Right lobe of liver (tissue), 6 donors: Measurements from ENCODE around the gene RIPK1. TPM values are rescaled to one million over a fixed set of nuclear protein-coding genes. Genes with fewer than 3 reads are reported as not detected.
A peak's percentile ranks its signal among the peaks of the same experiment; 100 is the strongest.

Source experiments
- ATAC-seq, 4 donors: fragments of 200-7000 bp; cut with Tn5 transposase; one replicate each; pipeline ENCODE4 v1.9.1; 2020; ENCODE audit warnings: mild to moderate bottlenecking in 4 of 4, moderate library complexity in 4 of 4
- DNase-seq, 3 donors: peaks; one replicate each; pipeline ENCODE4 v3.0.0-alpha.2; 2020
- H3K27ac ChIP-seq, 3 donors: fragments of 200-600 bp; one replicate each; pipeline ENCODE4 v1.8.0; 2022
- H3K27me3 ChIP-seq, 2 donors: fragments of 200-600 bp; one replicate each; pipeline ENCODE4 v1.8.0; 2022
- H3K36me3 ChIP-seq, 4 donors: fragments of 200-600 bp; sonication (generic) in 1 of 4; one replicate each; pipeline versions ENCODE4 v1.5.1 to v1.8.0; 2017 to 2022; ENCODE audit warnings: control low read depth in 1 of 4
- H3K4me1 ChIP-seq, 4 donors: fragments of 200-600 bp; sonication (generic) in 1 of 4; one replicate each; pipeline versions ENCODE4 v1.5.1 to v1.8.0; 2017 to 2022; ENCODE audit warnings: control low read depth in 1 of 4
- H3K4me3 ChIP-seq, 3 donors: fragments of 200-600 bp; one replicate each; pipeline ENCODE4 v1.8.0; 2022
- H3K9me3 ChIP-seq, 4 donors: fragments of 200-600 bp; sonication (generic) in 1 of 4; one replicate each; pipeline versions ENCODE4 v1.5.1 to v1.8.0; 2017 to 2022; ENCODE audit warnings: control low read depth in 1 of 4
- POLR2A ChIP-seq: fragments of 450-650 bp; IDR thresholded peaks from one replicate; pipeline ENCODE4 v1.6.1; 2017; ENCODE audit warnings: antibody characterized with exemption, mild to moderate bottlenecking
- WGBS: methylation state at CpG from one replicate; pipeline ENCODE4 v1.1.6; 2018; ENCODE audit warnings: low coverage, low lambda C conversion rate; ENCODE audit not compliant: insufficient coverage; ENCODE audit errors: missing lambda C conversion rate; 5-methylcytosine and 5-hydroxymethylcytosine counted together
- intact Hi-C, 2 donors: fragments of 100-400 bp; cut with DNase I; formaldehyde crosslinking; loops; one replicate each; pipeline versions ENCODE4 v1.11.2 to v1.14.1; 2022
- total RNA-seq, 6 experiments: library from RNA; depleted of rRNA in 2 of 6; stranded (reverse); fragments of >200 nt in 2 of 6; fragmentation: NEBNext Ultra II Directional in 3 of 6; extraction: Animal tissue kit (Norgen Biotek cat#: 25700) in 3 of 6; gene quantifications; one replicate each; pipeline versions ENCODE4 v1.1.0 to v1.2.4, GENCODE V29; 2016 to 2023
- TF ChIP-seq, protein P1 (sequence below), 4 donors: fragments of 200-600 bp in 3 of 4; fragments of 450-650 bp in 1 of 4; IDR thresholded peaks; one replicate each; pipeline versions ENCODE4 v1.5.1 to v1.8.0; 2016 to 2022; ENCODE audit warnings: antibody characterized with exemption in 4 of 4, mild to moderate bottlenecking in 2 of 4
- donor health status: DM: no; HTN: yes; CAD: no.
- donor health status: DM: no; HTN: no; CAD: no.
- donor health status: DM: no; HTN: no; CAD: no.
- donor health status: DM: no; HTN: yes; CAD: no.
- donor health status: DM: no; HTN: yes; CAD: no.

RIPK1 gene
- total RNA-seq, 6 experiments from 2014 or later, result 13.9 to 17.6 (median 16.6) TPM

DNA sequence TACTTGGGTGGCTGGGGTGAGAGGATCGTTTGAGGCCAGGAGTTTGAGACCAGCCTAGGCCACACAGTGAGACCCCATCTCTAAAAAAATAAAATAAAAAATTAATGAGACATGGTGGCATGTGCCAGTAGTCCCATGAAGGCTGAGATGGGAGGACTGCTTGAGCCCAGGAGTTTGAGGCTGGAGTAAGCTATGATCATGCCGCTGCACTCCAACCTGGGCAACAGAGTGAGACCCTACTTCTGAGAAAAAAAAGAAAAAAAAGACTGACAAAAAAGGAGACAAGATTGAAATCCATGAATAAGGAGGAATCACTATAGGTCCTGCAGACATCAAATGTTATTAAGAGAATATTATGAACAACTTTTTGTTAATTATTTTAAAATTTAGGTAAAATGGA is 26.5 kb downstream of the RIPK1 start:
- no peaks in the 10 kb centered on the region for H3K4me1 ChIP-seq
- no peak overlapping the region for H3K27ac ChIP-seq
- H3K27me3 ChIP-seq, result no peaks in the 10 kb centered on the region
- ATAC-seq (no peak), DNase-seq (no peak)
- no peak for TF ChIP-seq POLR2A
- TF ChIP-seq, protein P1, sequence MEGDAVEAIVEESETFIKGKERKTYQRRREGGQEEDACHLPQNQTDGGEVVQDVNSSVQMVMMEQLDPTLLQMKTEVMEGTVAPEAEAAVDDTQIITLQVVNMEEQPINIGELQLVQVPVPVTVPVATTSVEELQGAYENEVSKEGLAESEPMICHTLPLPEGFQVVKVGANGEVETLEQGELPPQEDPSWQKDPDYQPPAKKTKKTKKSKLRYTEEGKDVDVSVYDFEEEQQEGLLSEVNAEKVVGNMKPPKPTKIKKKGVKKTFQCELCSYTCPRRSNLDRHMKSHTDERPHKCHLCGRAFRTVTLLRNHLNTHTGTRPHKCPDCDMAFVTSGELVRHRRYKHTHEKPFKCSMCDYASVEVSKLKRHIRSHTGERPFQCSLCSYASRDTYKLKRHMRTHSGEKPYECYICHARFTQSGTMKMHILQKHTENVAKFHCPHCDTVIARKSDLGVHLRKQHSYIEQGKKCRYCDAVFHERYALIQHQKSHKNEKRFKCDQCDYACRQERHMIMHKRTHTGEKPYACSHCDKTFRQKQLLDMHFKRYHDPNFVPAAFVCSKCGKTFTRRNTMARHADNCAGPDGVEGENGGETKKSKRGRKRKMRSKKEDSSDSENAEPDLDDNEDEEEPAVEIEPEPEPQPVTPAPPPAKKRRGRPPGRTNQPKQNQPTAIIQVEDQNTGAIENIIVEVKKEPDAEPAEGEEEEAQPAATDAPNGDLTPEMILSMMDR (IDR thresholded peaks at IDR 0.05), result no peak
- H3K36me3 ChIP-seq, result peaks cover 0 to 50% (median 5%) of the 10 kb centered on the region in 4 donors
- 95% methylated on average over 2 of the region's 2 CpGs for WGBS
- intact Hi-C loops, result no loop called here
- no peak overlapping the region for H3K4me3 ChIP-seq
- H3K9me3 ChIP-seq, result no peaks in the 10 kb centered on the region

- Histone ChIP-seq H3K27me3 (no peaks in the 10 kb centered on the region), H3K4me3 (no peak overlapping the region), H3K4me1 (no peaks in the 10 kb centered on the region), H3K27ac (no peak overlapping the region), H3K9me3 (no peaks in the 10 kb centered on the region), H3K36me3 (peaks cover 8 to 88% (median 26%) of the 10 kb centered on the region in 4 donors)
- intact Hi-C loops, result no loop called here
- no peak for ATAC-seq
- 88% methylated on average over 3 of the region's 3 CpGs for WGBS
- DNase-seq, result no peak
- TF ChIP-seq, protein P1 (IDR thresholded peaks at IDR 0.05), result no peak
- TF ChIP-seq POLR2A, result no peak
These were observed 34.6 kb downstream of the RIPK1 start for GRCh38 chr6:3102875-3103274.

DNA sequence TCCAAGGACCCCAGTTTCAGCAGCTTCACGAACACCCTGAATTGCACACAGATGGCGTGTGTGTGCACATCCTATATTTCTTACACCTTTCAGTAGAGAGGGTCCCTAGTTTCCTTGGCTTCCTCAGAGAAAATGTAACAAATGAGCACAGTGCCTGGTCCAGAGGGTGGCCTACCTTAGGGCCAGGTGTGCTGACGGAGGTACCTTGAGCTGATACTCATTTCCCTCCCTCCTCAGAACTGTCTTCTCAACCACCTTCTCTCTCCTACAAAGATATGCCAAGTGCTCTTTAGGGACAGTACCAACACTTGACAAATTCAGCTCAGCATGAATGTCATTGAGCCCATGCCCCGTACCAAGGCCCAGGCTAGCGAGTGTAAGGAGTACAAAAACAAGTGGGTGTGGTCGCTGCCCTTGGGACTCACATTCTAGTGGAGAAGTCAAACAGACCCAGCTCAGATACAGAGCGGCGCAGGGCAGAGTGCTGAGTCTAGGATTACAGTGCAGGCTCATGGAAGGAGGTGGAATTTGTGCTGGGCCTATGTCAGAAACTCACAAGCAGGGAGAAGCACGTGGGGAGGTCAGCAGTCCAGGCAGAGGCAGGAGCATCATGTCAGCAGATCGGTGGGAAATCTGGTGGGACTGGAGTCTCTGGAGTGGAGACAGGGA is 40.6 kb downstream of the RIPK1 start:
- WGBS, result 86% methylated on average over 8 of the region's 10 CpGs
- intact Hi-C loops, result no loop called here
- DNase-seq (no peak), ATAC-seq (peak in 1 of 4 donors; percentile 19)
- Histone ChIP-seq H3K27me3 (no peaks in the 10 kb centered on the region), H3K4me3 (no peak overlapping the region), H3K9me3 (no peaks in the 10 kb centered on the region), H3K36me3 (peaks cover 8 to 82% (median 35%) of the 10 kb centered on the region in 4 donors), H3K27ac (no peak overlapping the region), H3K4me1 (no peaks in the 10 kb centered on the region)
- TF ChIP-seq POLR2A, result no peak
- TF ChIP-seq, protein P1 (IDR thresholded peaks at IDR 0.05), result no peak

DNA sequence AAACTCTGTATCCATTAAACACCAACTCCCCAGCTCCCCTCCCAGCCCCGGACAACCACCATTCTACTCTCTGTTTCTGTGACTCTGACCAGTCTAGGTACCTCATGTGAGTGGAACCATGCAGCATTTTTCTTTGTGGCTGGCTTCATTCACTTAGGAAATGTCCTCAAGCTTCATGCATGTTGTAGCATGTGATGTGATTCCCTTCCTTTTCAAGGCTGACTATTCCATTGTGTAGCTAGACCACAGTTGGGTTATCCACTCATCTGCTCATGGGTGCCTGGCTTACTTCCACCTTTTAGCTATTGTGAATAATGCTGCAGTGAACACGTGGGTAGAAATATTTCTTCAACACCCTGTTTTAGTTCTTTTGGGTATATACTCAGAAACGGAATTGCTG is 41.5 kb downstream of the RIPK1 start:
- no peaks in the 10 kb centered on the region for H3K4me1 ChIP-seq
- H3K9me3 ChIP-seq, result no peaks in the 10 kb centered on the region
- intact Hi-C loops, result no loop called here
- H3K36me3 ChIP-seq, result peaks cover 4 to 80% (median 33%) of the 10 kb centered on the region in 4 donors
- DNase-seq, result no peak
- no peak for TF ChIP-seq POLR2A
- TF ChIP-seq, protein P1 (IDR thresholded peaks at IDR 0.05), result no peak
- H3K4me3 ChIP-seq, result no peak overlapping the region
- no peak overlapping the region for H3K27ac ChIP-seq
- no peak for ATAC-seq
- 90% methylated on average over 3 of the region's 3 CpGs for WGBS
- no peaks in the 10 kb centered on the region for H3K27me3 ChIP-seq
